ENCODE results near the gene LIME1. TPM values are rescaled to one million over a fixed set of nuclear protein-coding genes. Genes with fewer than 3 reads are reported as not detected.
A peak's percentile ranks its signal among the peaks of the same experiment; 100 is the strongest.

Gene LIME1
- total RNA-seq, 1 experiment from 2014 or later: 27.4 TPM

DNA sequence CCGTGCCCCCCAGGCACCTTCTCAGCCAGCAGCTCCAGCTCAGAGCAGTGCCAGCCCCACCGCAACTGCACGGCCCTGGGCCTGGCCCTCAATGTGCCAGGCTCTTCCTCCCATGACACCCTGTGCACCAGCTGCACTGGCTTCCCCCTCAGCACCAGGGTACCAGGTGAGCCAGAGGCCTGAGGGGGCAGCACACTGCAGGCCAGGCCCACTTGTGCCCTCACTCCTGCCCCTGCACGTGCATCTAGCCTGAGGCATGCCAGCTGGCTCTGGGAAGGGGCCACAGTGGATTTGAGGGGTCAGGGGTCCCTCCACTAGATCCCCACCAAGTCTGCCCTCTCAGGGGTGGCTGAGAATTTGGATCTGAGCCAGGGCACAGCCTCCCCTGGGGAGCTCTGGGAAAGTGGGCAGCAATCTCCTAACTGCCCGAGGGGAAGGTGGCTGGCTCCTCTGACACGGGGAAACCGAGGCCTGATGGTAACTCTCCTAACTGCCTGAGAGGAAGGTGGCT is 39.1 kb upstream of the LIME1 start:
- RAD21 ChIA-PET (ENCODE audit: low non-redundant PET in 1 of 2, low total read pairs in 2 of 2, uncharacterized antibody in 2 of 2, unreplicated experiment in 2 of 2): no interaction called here
- no peaks in the 10 kb centered on the region for H3K9me3 ChIP-seq (ENCODE audit: control insufficient read depth in 1 of 2, insufficient read depth in 1 of 2, low read depth in 1 of 2, low read length in 2 of 2)
- peaks cover 0 to 8% of the 10 kb centered on the region in 2 experiments; a peak in 1 of 4 replicates for H3K36me3 ChIP-seq (ENCODE audit: control insufficient read depth in 1 of 2, insufficient read depth in 2 of 2, low read length in 2 of 2)
- H3K4me3 ChIP-seq (replicated peaks in 1 of 2; ENCODE audit: low read depth in 1 of 2, low read length in 2 of 2): peak overlapping the region; percentile 58 to 69
- H3K9me2 ChIP-seq (ENCODE audit: insufficient read depth): no peaks in the 10 kb centered on the region
- DNase-seq (ENCODE audit: low read depth, low spot score): no peak
- peaks cover 35 to 72% of the 10 kb centered on the region in 2 experiments for H3K4me1 ChIP-seq (ENCODE audit: control insufficient read depth in 1 of 2, insufficient read depth in 2 of 2, low read length in 2 of 2)
- H3K27me3 ChIP-seq (ENCODE audit: insufficient read depth, low read length): no peaks in the 10 kb centered on the region
- intact Hi-C loops (cut with micrococcal nuclease): loop anchor here (2.0 to 5.0 kb wide), 5 partner anchors 15 to 260 kb away; partner anchors contain the start of genes PTK6, STMN3 and UCKL1
- POLR2A ChIA-PET: interaction anchor here (1.5 to 3.1 kb wide), 3 partner anchors 15 to 159 kb away, joined by 4 to 28 read pairs (median 12); no protein-coding TSS in a partner anchor
- H2AFZ ChIP-seq (ENCODE audit: low read depth, low read length, poor library complexity, severe bottlenecking): no peak overlapping the region
- H3K4me2 ChIP-seq (ENCODE audit: low read length): peak overlapping the region; percentile 78
- peak overlapping the region; percentile 91 for H3K27ac ChIP-seq (ENCODE audit: low read depth, low read length)
- ATAC-seq: peak; percentile 13
- peak overlapping the region; percentile 71 for H3K9ac ChIP-seq (ENCODE audit: low read length)
- no peaks in the 10 kb centered on the region for H4K20me1 ChIP-seq (ENCODE audit: insufficient read depth)
- CTCF ChIA-PET: interaction anchor here (1.2 kb wide), 1 partner anchor 160 kb away, joined by 3 read pairs; no protein-coding TSS in a partner anchor
- no TSS peak for BruUV-seq (replicated peaks)
- peaks cover 10% of the 10 kb centered on the region; the same call in 1 of the 2 replicates for H3K79me2 ChIP-seq (ENCODE audit: insufficient read depth, low read length)
- TF ChIP-seq EZH2 (IDR thresholded peaks at IDR 0.05) (no peak), MAX (IDR thresholded peaks at IDR 0.05) (no peak), TCF7L2 (IDR thresholded peaks at IDR 0.05; ENCODE audit: borderline replicate concordance, extremely low read depth, insufficient read depth, insufficient read length) (no peak), SRF (IDR thresholded peaks at IDR 0.05; ENCODE audit: low read depth) (no peak), FOSL1 (IDR thresholded peaks at IDR 0.05; ENCODE audit: low read depth) (no peak), YY1 (IDR thresholded peaks at IDR 0.05; ENCODE audit: extremely low read depth, insufficient replicate concordance, low read depth, low read length) (no peak), SIN3A (IDR thresholded peaks at IDR 0.05; ENCODE audit: low read depth) (no peak), RAD21 (IDR thresholded peaks at IDR 0.05; ENCODE audit: low read depth) (no peak), EGR1 (IDR thresholded peaks at IDR 0.05; ENCODE audit: low read depth) (no peak), ELF1 (IDR thresholded peaks at IDR 0.05; ENCODE audit: borderline replicate concordance, low read depth) (no peak), ZBTB33 (IDR thresholded peaks at IDR 0.05; ENCODE audit: extremely low read depth, insufficient replicate concordance, low read length) (no peak)
- TF ChIP-seq, protein P1, sequence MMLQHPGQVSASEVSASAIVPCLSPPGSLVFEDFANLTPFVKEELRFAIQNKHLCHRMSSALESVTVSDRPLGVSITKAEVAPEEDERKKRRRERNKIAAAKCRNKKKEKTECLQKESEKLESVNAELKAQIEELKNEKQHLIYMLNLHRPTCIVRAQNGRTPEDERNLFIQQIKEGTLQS (IDR thresholded peaks at IDR 0.05): no peak
- TF ChIP-seq, protein P2, sequence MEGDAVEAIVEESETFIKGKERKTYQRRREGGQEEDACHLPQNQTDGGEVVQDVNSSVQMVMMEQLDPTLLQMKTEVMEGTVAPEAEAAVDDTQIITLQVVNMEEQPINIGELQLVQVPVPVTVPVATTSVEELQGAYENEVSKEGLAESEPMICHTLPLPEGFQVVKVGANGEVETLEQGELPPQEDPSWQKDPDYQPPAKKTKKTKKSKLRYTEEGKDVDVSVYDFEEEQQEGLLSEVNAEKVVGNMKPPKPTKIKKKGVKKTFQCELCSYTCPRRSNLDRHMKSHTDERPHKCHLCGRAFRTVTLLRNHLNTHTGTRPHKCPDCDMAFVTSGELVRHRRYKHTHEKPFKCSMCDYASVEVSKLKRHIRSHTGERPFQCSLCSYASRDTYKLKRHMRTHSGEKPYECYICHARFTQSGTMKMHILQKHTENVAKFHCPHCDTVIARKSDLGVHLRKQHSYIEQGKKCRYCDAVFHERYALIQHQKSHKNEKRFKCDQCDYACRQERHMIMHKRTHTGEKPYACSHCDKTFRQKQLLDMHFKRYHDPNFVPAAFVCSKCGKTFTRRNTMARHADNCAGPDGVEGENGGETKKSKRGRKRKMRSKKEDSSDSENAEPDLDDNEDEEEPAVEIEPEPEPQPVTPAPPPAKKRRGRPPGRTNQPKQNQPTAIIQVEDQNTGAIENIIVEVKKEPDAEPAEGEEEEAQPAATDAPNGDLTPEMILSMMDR (IDR thresholded peaks at IDR 0.05 in 2 of 3, conservative IDR thresholded peaks at IDR 0.05 in 1 of 3; ENCODE audit: borderline replicate concordance in 1 of 3, insufficient read depth in 1 of 3, low read depth in 2 of 3, low read length in 2 of 3): no peak
